Uterus (tissue), 4 donors: ENCODE results near the gene LRRIQ1. TPM values are rescaled to one million over a fixed set of nuclear protein-coding genes. Genes with fewer than 3 reads are reported as not detected.

Experiments used
- DNase-seq, 2 donors: peaks; one replicate each; pipeline ENCODE4 v3.0.0-alpha.2; 2019 to 2020
- H3K27ac ChIP-seq, 2 donors: fragments of 200-600 bp; sonication (generic); 1 replicate in 1 of 2; 2 replicates in 1 of 2; pipeline ENCODE4 v1.5.1; 2016 to 2018
- H3K27me3 ChIP-seq, 2 donors: fragments of 200-600 bp; sonication (generic); one replicate each; pipeline ENCODE4 v1.5.1; 2018 to 2019; ENCODE audit warnings: control low read depth in 1 of 2
- H3K36me3 ChIP-seq, 2 donors: fragments of 200-600 bp; sonication (generic); one replicate each; pipeline ENCODE4 v1.5.1; 2019; ENCODE audit warnings: control low read depth in 1 of 2
- H3K4me1 ChIP-seq, 2 donors: fragments of 200-600 bp; sonication (generic); one replicate each; pipeline ENCODE4 v1.5.1; 2018 to 2019; ENCODE audit warnings: control low read depth in 1 of 2
- H3K4me3 ChIP-seq, 2 donors: fragments of 200-600 bp; sonication (generic); 1 replicate in 1 of 2; 2 replicates in 1 of 2; pipeline ENCODE4 v1.5.1; 2018 to 2019; ENCODE audit warnings: mild to moderate bottlenecking in 1 of 2
- H3K9me3 ChIP-seq, 2 donors: fragments of 200-600 bp; sonication (generic); one replicate each; pipeline ENCODE4 v1.5.1; 2019; ENCODE audit warnings: control low read depth in 1 of 2
- CTCF ChIP-seq, 4 experiments: fragments of 200-600 bp in 2 of 4; fragments of 450-650 bp in 2 of 4; sonication (generic) in 2 of 4; IDR thresholded peaks; one replicate each; pipeline ENCODE4 v1.5.1; 2016 to 2019; ENCODE audit warnings: antibody characterized with exemption in 4 of 4, mild to moderate bottlenecking in 2 of 4, moderate library complexity in 1 of 4
- POLR2A ChIP-seq, 2 donors: fragments of 450-650 bp; IDR thresholded peaks; one replicate each; pipeline ENCODE4 v1.6.1; 2016; ENCODE audit warnings: antibody characterized with exemption in 2 of 2, mild to moderate bottlenecking in 1 of 2, moderate library complexity in 1 of 2
- intact Hi-C: fragments of 100-400 bp; cut with DNase I; formaldehyde crosslinking; loops from one replicate; pipeline ENCODE4 v1.15.1; 2023; ENCODE audit warnings: low total_unique reads
- total RNA-seq, 4 donors: library from RNA; depleted of rRNA in 3 of 4; stranded (reverse); fragments of >200 nt in 3 of 4; gene quantifications; one replicate each; pipeline versions ENCODE4 v1.1.0 to v1.2.4, GENCODE V29; 2014 to 2023
- donor health status: DM: yes; HTN: yes; CAD: no.

The LRRIQ1 gene
- total RNA-seq, result 10 to 100 TPM in 1 of 4 donors, 1 to 10 TPM in 1, under 1 TPM in 2; 0.51 to 13.1 (median 1.9) TPM

- no peak for TF ChIP-seq CTCF (IDR thresholded peaks at IDR 0.05)
- TF ChIP-seq POLR2A (IDR thresholded peaks at IDR 0.05), result no peak
- Histone ChIP-seq H3K36me3 (no peaks in the 10 kb centered on the region), H3K27me3 (peaks cover 4 to 5% of the 10 kb centered on the region in 2 donors), H3K4me1 (no peaks in the 10 kb centered on the region), H3K4me3 (peak within 1 kb of the TSS; percentile 37 to 39), H3K9me3 (no peaks in the 10 kb centered on the region), H3K27ac (no peak within 1 kb of the TSS)
- intact Hi-C loops, result no loop called here
- DNase-seq, result peak; percentile 38 to 71
Observed at GRCh38 chr12:85036234-85036707, at the start of gene LRRIQ1, which contains the start of gene TSPAN19. Gene LRRIQ1, plus strand, starts transcription at chr12:85036351. Its CDS starts 1,826 bp downstream, at chr12:85038177. Gene TSPAN19, minus strand, starts transcription at chr12:85036277. Its CDS starts 6,331 bp downstream, at chr12:85029946.

GRCh38 chr12:84986586-84986985, 49.6 kb upstream of the LRRIQ1 start:
- no peak for TF ChIP-seq POLR2A (IDR thresholded peaks at IDR 0.05)
- no peak for TF ChIP-seq CTCF (IDR thresholded peaks at IDR 0.05)
- Histone ChIP-seq H3K36me3 (no peaks in the 10 kb centered on the region), H3K4me3 (no peak overlapping the region), H3K27ac (no peak overlapping the region), H3K27me3 (no peaks in the 10 kb centered on the region), H3K4me1 (no peaks in the 10 kb centered on the region), H3K9me3 (no peaks in the 10 kb centered on the region)
- intact Hi-C loops, result no loop called here
- DNase-seq, result no peak

GRCh38 chr12:84994426-84994825, 41.7 kb upstream of the LRRIQ1 start:
- H3K27me3 ChIP-seq, result no peaks in the 10 kb centered on the region
- no peak for DNase-seq
- TF ChIP-seq CTCF (IDR thresholded peaks at IDR 0.05), result no peak
- TF ChIP-seq POLR2A (IDR thresholded peaks at IDR 0.05), result no peak
- H3K9me3 ChIP-seq, result no peaks in the 10 kb centered on the region
- no peaks in the 10 kb centered on the region for H3K4me1 ChIP-seq
- intact Hi-C loops, result no loop called here
- H3K4me3 ChIP-seq, result no peak overlapping the region
- no peaks in the 10 kb centered on the region for H3K36me3 ChIP-seq
- H3K27ac ChIP-seq, result no peak overlapping the region

GRCh38 chr12:84995641-84996040, 40.5 kb upstream of the LRRIQ1 start:
- no peaks in the 10 kb centered on the region for H3K36me3 ChIP-seq
- no peak overlapping the region for H3K4me3 ChIP-seq
- no peaks in the 10 kb centered on the region for H3K4me1 ChIP-seq
- intact Hi-C loops, result no loop called here
- H3K27ac ChIP-seq, result no peak overlapping the region
- no peaks in the 10 kb centered on the region for H3K27me3 ChIP-seq
- TF ChIP-seq POLR2A (IDR thresholded peaks at IDR 0.05) (no peak), CTCF (IDR thresholded peaks at IDR 0.05) (no peak)
- H3K9me3 ChIP-seq, result no peaks in the 10 kb centered on the region
- no peak for DNase-seq

GRCh38 chr12:84996759-84997158, 39.4 kb upstream of the LRRIQ1 start:
- TF ChIP-seq CTCF (IDR thresholded peaks at IDR 0.05) (no peak), POLR2A (IDR thresholded peaks at IDR 0.05) (no peak)
- H3K9me3 ChIP-seq, result no peaks in the 10 kb centered on the region
- H3K4me3 ChIP-seq, result no peak overlapping the region
- no peaks in the 10 kb centered on the region for H3K27me3 ChIP-seq
- intact Hi-C loops, result no loop called here
- no peak for DNase-seq
- H3K36me3 ChIP-seq, result no peaks in the 10 kb centered on the region
- H3K27ac ChIP-seq, result no peak overlapping the region
- no peaks in the 10 kb centered on the region for H3K4me1 ChIP-seq
